Bronchial epithelial cell (primary cell): ENCODE data around the gene C10orf67. TPM values are rescaled to one million over a fixed set of nuclear protein-coding genes. Genes with fewer than 3 reads are reported as not detected.
"Not testable (repeated sequence)": the region's sequence is repeated elsewhere in the genome, so short reads cannot be mapped to it uniquely, and the experiment has no call there.

Experiments
- DNase-seq: peaks from one replicate; pipeline ENCODE4 v3.0.0-alpha.2; 2010; ENCODE audit warnings: low read depth
- FAIRE-seq: peaks from 2 replicates; lab custom pipeline; 2011; peaks lifted over from hg19 to GRCh38; lab: Jason Lieb, UNC
- H3K27me3 ChIP-seq: 2 replicates; pipeline ENCODE4 v1.5.1; 2011; ENCODE audit warnings: low read length; ENCODE audit not compliant: control insufficient read depth, insufficient read depth
- H3K36me3 ChIP-seq: 2 replicates; pipeline ENCODE4 v1.5.1; 2011; ENCODE audit warnings: low read length; ENCODE audit not compliant: control insufficient read depth, insufficient read depth
- H3K4me3 ChIP-seq: 2 replicates; pipeline ENCODE4 v1.5.1; 2011; ENCODE audit warnings: mild to moderate bottlenecking, low read depth, low read length, control low read depth
- total RNA-seq: library from RNA; depleted of rRNA; stranded (reverse); fragments of >200 nt; gene quantifications from 2 replicates; pipeline ENCODE4 v1.2.1, GENCODE V29; 2014
- TF ChIP-seq, protein P1 (sequence below): IDR thresholded peaks from 2 replicates; pipeline ENCODE4 v1.5.1; 2011; ENCODE audit warnings: mild to moderate bottlenecking, moderate library complexity, low read length, control low read depth, inconsistent platforms; ENCODE audit not compliant: insufficient read depth, severe bottlenecking

Gene C10orf67
- total RNA-seq, 1 donor from 2014 or later: not detected

DNA sequence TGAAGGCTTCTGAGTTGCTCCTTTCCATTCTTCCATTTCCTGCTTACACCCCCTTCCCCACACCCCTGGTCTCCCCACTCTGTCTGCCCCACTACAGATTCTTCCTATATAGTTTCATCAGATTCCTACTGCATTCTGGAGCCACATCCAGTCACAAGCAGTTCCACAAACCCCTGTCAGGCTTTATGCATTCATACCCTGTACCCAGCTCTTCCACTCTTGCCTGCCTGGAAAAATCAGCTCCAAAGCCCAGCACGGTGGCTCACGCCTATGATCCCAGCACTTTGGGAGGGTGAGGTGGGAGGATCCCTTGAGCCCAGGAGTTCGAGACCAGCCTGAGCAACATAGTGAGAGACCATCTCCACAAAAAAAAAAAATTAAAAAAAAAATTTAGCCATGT lies 60.4 kb downstream of the C10orf67 start:
- TF ChIP-seq, protein P1, sequence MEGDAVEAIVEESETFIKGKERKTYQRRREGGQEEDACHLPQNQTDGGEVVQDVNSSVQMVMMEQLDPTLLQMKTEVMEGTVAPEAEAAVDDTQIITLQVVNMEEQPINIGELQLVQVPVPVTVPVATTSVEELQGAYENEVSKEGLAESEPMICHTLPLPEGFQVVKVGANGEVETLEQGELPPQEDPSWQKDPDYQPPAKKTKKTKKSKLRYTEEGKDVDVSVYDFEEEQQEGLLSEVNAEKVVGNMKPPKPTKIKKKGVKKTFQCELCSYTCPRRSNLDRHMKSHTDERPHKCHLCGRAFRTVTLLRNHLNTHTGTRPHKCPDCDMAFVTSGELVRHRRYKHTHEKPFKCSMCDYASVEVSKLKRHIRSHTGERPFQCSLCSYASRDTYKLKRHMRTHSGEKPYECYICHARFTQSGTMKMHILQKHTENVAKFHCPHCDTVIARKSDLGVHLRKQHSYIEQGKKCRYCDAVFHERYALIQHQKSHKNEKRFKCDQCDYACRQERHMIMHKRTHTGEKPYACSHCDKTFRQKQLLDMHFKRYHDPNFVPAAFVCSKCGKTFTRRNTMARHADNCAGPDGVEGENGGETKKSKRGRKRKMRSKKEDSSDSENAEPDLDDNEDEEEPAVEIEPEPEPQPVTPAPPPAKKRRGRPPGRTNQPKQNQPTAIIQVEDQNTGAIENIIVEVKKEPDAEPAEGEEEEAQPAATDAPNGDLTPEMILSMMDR: no peak
- no peaks in the 10 kb centered on the region for H3K36me3 ChIP-seq
- DNase-seq (no peak), FAIRE-seq (no peak)
- H3K4me3 ChIP-seq: no peak overlapping the region
- no peaks in the 10 kb centered on the region for H3K27me3 ChIP-seq

DNA sequence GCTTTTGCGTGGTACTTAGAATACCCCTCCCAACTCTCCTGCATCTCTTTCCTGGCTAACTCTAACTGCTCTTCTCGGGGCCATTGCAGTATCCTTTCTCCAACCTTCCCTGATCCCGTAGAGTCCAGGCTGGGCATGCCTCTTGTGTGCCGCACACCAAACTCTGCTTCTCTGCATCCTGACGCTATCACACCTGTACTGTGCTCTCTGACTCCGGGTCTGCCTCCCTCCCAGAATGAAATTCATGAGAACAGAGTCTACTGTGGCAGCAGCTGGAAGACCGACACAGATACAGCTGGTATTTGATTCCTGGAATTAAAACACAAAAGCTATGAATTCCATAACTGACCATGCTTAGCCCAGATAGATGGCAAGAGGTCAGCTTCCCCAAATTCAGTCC lies 60.9 kb downstream of the C10orf67 start:
- FAIRE-seq: no peak

DNA sequence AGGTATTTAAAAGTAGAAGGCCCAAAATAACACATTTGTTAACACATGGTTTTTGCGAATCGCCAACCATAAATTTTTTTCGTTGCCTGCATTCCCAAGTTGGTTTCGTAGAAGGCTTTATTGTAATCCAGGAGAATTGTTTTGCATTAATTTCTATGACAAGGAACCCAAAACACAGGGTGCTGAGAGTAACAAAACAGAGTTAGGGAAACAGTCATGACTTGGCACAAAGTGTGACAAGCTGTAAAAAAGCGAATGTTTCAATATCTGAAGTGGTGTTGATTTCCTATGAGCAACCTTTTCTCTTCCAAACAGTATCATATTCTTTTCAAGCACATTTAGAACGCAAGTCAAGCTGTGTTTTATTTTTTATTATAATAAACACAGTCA lies 63.6 kb downstream of the C10orf67 start:
- Histone ChIP-seq H3K36me3 (no peaks in the 10 kb centered on the region), H3K4me3 (no peak overlapping the region), H3K27me3 (no peaks in the 10 kb centered on the region)
- FAIRE-seq (no peak), DNase-seq (no peak)
- TF ChIP-seq, protein P1: no peak

More for the DNA sequence above, 60.9 kb downstream of the C10orf67 start:
- no peak for DNase-seq
- TF ChIP-seq, protein P1: no peak
- Histone ChIP-seq H3K27me3 (no peaks in the 10 kb centered on the region), H3K36me3 (no peaks in the 10 kb centered on the region), H3K4me3 (no peak overlapping the region)

DNA sequence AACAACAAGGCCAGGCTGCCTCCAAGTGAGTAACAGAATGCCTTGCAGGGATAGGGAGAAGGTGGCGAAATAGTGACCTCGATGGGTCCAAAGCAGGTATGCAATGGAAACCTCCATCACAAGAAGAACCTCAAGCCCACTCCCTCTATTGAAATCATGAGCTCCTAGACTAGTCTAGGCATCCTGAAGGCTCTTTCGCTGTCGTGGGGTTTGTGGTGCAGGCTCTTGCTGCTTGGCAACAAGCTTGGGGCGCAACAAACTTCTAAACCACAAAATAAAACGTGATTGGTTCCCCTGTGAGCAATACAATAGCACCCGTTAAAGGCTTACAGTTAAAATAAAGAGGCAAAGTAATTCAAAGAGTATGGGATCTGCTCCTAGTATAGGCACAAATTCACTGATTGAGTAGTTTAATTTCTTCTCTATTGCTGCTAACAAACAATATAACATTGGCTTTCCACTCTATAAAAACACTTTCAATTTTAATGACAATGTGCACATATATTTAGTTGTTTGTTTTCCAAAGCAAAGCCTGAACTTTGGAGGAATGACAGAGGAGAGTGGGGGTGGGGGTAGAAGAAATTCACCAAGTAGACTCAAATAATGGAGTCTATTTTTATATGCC lies 64.1 kb downstream of the C10orf67 start:
- TF ChIP-seq, protein P1: no peak
- DNase-seq (no peak), FAIRE-seq (no peak)

DNA sequence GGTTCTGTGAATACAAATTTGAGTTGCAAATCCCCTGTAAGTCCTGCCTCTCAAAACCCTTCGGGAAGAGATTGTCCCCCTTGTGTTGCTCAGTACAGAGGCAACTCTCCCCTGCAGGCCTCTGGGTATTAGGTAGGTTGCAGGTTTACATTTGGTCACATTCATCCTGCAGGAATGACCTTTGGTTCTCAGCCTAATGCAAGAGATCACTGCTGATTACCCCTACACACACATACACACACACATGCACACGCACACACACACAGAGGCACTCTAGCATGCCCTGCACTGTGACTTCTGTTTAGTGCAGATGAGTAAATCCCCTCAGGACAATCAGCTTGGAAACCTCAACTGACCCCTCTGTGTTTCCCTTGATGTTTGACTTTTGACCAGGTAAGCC lies 69.2 kb downstream of the C10orf67 start:
- no peak for DNase-seq
- TF ChIP-seq, protein P1: no peak
- Histone ChIP-seq H3K36me3 (no peaks in the 10 kb centered on the region), H3K27me3 (no peaks in the 10 kb centered on the region), H3K4me3 (no peak overlapping the region)
- FAIRE-seq: no peak

More for the DNA sequence above, 64.1 kb downstream of the C10orf67 start:
- Histone ChIP-seq H3K4me3 (no peak overlapping the region), H3K36me3 (no peaks in the 10 kb centered on the region), H3K27me3 (no peaks in the 10 kb centered on the region)

DNA sequence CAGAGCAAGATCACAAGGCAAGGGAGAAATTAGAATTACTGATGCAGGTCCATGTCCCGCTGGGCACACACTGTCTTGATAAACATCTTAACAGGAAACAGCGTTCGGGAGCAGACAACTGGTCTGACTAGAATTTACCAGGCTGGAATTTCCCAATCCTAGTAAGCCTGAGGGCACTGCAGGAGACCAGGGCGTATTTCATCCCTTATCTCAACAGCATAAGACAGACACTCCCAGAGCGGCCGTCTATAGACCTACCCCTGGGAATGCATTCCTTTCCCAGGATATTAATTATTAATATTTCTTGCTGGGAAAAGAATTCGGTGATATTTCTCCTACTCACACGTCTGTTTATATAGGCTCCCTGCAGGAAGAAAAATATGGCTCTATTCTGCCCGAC lies 70.4 kb downstream of the C10orf67 start:
- not testable (repeated sequence) for H3K36me3 ChIP-seq, H3K4me3 ChIP-seq, H3K27me3 ChIP-seq, DNase-seq, FAIRE-seq
